Neural cell (in vitro differentiated cells): ENCODE data around the gene SKP1. TPM values are rescaled to one million over a fixed set of nuclear protein-coding genes. Genes with fewer than 3 reads are reported as not detected.

Experiments used
- H2AFZ ChIP-seq: fragments of 200-600, 300-800 bp; sonication (generic), shearing (Covaris generic); 2 replicates; pipeline ENCODE4 v1.6.0; 2014; ENCODE audit warnings: low read depth, mild to moderate bottlenecking, antibody characterized with exemption, low read length, moderate library complexity
- H3F3A ChIP-seq: fragments of 200-600 bp; shearing (Covaris generic); 2 replicates; pipeline ENCODE4 v1.6.1; 2016; ENCODE audit warnings: mild to moderate bottlenecking, moderate library complexity, mixed read lengths, antibody characterized with exemption, low read length; ENCODE audit not compliant: insufficient read depth, poor library complexity, severe bottlenecking
- H3K27ac ChIP-seq: fragments of 200-600, 300-800 bp; sonication (generic), shearing (Covaris generic); 2 replicates; pipeline ENCODE4 v1.5.1; 2014; ENCODE audit warnings: mild to moderate bottlenecking, low read length, moderate library complexity
- H3K27me3 ChIP-seq: fragments of 300-800, 200-600 bp; sonication (generic), shearing (Covaris generic); 2 replicates; pipeline ENCODE4 v1.6.0; 2014; ENCODE audit warnings: mild to moderate bottlenecking, low read depth, low read length, moderate library complexity; ENCODE audit not compliant: insufficient read depth
- H3K36me3 ChIP-seq: fragments of 300-800, 200-600 bp; sonication (generic), shearing (Covaris generic); 2 replicates; pipeline ENCODE4 v1.5.1; 2014; ENCODE audit warnings: mild to moderate bottlenecking, antibody characterized with exemption, low read length, moderate library complexity; ENCODE audit not compliant: insufficient read depth
- H3K4me2 ChIP-seq: fragments of 300-800, 200-600 bp; sonication (generic), shearing (Covaris generic); 2 replicates; pipeline ENCODE4 v1.6.0; 2014; ENCODE audit warnings: mild to moderate bottlenecking, low read length
- H3K4me3 ChIP-seq: fragments of 300-800, 200-600 bp; sonication (generic), shearing (Covaris generic); 2 replicates; pipeline ENCODE4 v1.5.1; 2014; ENCODE audit warnings: mild to moderate bottlenecking, low read length, moderate library complexity
- H3K79me2 ChIP-seq: fragments of 200-600 bp; shearing (Covaris generic); replicated peaks from 2 replicates; pipeline ENCODE4 v1.6.0; 2014; ENCODE audit warnings: mild to moderate bottlenecking, low read length, moderate library complexity; ENCODE audit not compliant: insufficient read depth
- H3K9ac ChIP-seq: fragments of 300-800, 200-600 bp; sonication (generic), shearing (Covaris generic); 2 replicates; pipeline ENCODE4 v1.6.1; 2016; ENCODE audit warnings: mild to moderate bottlenecking, low read length, mixed read lengths
- H3K9me2 ChIP-seq: fragments of 200-600 bp; shearing (Covaris generic); 2 replicates; pipeline ENCODE4 v1.6.1; 2016; ENCODE audit warnings: mild to moderate bottlenecking, low read length, mixed read lengths; ENCODE audit not compliant: insufficient read depth
- H3K9me3 ChIP-seq: fragments of 200-600, 300-800 bp; sonication (generic), shearing (Covaris generic); 2 replicates; pipeline ENCODE4 v1.6.1; 2016; ENCODE audit warnings: mild to moderate bottlenecking, mixed run types, low read length, moderate library complexity, mixed read lengths
- H4K20me1 ChIP-seq: fragments of 200-600 bp; shearing (Covaris generic); 2 replicates; pipeline ENCODE4 v1.6.1; 2016; ENCODE audit warnings: mild to moderate bottlenecking, mixed run types; ENCODE audit not compliant: insufficient read depth
- EP300 ChIP-seq: fragments of 450-650 bp; conservative IDR thresholded peaks from 2 replicates; pipeline ENCODE4 v1.6.1; 2014; ENCODE audit warnings: antibody characterized with exemption, mild to moderate bottlenecking, moderate library complexity; ENCODE audit not compliant: poor library complexity, severe bottlenecking
- EZH2 ChIP-seq: fragments of 200-600, 300-800 bp; shearing (Covaris generic), sonication (generic); IDR thresholded peaks from 2 replicates; pipeline ENCODE4 v1.6.1; 2014; ENCODE audit warnings: antibody characterized with exemption, low read length, borderline replicate concordance, mild to moderate bottlenecking; ENCODE audit not compliant: insufficient read depth, poor library complexity, severe bottlenecking
- MXI1 ChIP-seq: fragments of 450-650 bp; conservative IDR thresholded peaks from 2 replicates; pipeline ENCODE4 v1.6.1; 2014; ENCODE audit warnings: antibody characterized with exemption, mild to moderate bottlenecking; ENCODE audit not compliant: poor library complexity, severe bottlenecking
- POLR2AphosphoS5 ChIP-seq: IDR thresholded peaks from 2 replicates; pipeline ENCODE4 v1.6.1; 2012
- RAD21 ChIP-seq: fragments of 450-650 bp; conservative IDR thresholded peaks from 2 replicates; pipeline ENCODE4 v1.6.1; 2014; ENCODE audit warnings: antibody characterized with exemption, mild to moderate bottlenecking, moderate library complexity
- SMC3 ChIP-seq: fragments of 450-650 bp; conservative IDR thresholded peaks from 2 replicates; pipeline ENCODE4 v1.6.1; 2014; ENCODE audit warnings: antibody characterized with exemption, mild to moderate bottlenecking, moderate library complexity; ENCODE audit not compliant: poor library complexity
- TAF1 ChIP-seq: IDR thresholded peaks from 2 replicates; pipeline ENCODE4 v1.6.1; 2012; ENCODE audit warnings: low read depth
- polyA plus RNA-seq: library from polyadenylated mRNA; depleted of rRNA; stranded (reverse); fragments of >200 nt; gene quantifications from 2 replicates; pipeline ENCODE4 v1.2.3, GENCODE V29; 2014
- TF ChIP-seq, protein P1 (sequence below): fragments of 450-650 bp; IDR thresholded peaks from 2 replicates; pipeline ENCODE4 v1.5.1; 2014; ENCODE audit warnings: antibody characterized with exemption, mild to moderate bottlenecking, moderate library complexity; ENCODE audit not compliant: poor library complexity, severe bottlenecking
- TF ChIP-seq, protein P2 (sequence below): IDR thresholded peaks from 2 replicates; pipeline ENCODE4 v1.6.1; 2012; ENCODE audit warnings: borderline replicate concordance

The SKP1 gene
- polyA plus RNA-seq, 1 donor from 2014 or later: 1,492 TPM

DNA sequence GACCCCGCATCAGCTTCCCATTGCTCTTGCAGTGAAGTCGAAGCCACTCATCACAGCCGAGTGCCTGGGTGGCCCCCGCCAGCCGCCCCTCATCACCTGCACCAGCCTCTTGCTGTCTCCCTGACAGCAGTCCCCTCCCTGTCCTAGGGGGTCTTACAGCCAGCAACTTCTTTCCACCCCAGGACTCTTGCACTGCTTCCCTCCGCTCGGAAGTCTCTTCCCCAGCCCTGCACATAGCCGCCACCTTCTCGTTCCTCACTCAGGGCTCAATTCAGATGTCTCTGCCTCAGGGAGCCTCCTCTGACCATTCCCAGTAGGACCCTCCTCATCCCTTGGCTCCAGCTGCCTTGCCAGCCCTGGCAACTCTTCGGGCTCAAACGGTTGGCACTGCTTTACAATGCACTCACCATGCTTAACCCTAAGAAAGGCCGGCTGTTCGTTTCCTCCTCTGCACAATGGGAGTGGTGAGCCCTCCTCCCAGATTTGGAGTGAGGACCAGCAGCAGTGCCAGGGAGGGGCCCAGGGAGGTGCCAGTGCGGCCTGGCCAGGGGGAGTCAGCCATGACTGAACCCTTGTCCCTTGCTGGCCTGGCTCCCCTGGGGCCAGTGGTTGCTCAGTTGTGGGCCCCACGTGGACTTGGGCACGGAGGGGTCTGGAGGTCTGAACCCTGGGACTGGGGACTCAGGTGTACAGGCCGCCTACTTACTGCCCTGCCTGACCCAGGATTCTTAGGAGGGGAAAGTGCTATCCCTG, 56.2 kb downstream of the SKP1 start:
- Histone ChIP-seq H3K9ac (no peak overlapping the region), H3F3A (no peaks in the 10 kb centered on the region), H3K9me3 (no peaks in the 10 kb centered on the region), H3K27me3 (peaks cover 3% of the 10 kb centered on the region), H3K27ac (no peak overlapping the region), H4K20me1 (no peaks in the 10 kb centered on the region), H3K79me2 (no peaks in the 10 kb centered on the region), H3K4me2 (no peak overlapping the region), H3K36me3 (no peaks in the 10 kb centered on the region), H2AFZ (no peak overlapping the region), H3K4me3 (no peak overlapping the region), H3K9me2 (no peaks in the 10 kb centered on the region)
- TF ChIP-seq SMC3: no peak
- no peak for TF ChIP-seq EP300
- no peak for TF ChIP-seq EZH2
- no peak for TF ChIP-seq POLR2AphosphoS5
- no peak for TF ChIP-seq MXI1
- TF ChIP-seq RAD21: no peak
- TF ChIP-seq, protein P1, sequence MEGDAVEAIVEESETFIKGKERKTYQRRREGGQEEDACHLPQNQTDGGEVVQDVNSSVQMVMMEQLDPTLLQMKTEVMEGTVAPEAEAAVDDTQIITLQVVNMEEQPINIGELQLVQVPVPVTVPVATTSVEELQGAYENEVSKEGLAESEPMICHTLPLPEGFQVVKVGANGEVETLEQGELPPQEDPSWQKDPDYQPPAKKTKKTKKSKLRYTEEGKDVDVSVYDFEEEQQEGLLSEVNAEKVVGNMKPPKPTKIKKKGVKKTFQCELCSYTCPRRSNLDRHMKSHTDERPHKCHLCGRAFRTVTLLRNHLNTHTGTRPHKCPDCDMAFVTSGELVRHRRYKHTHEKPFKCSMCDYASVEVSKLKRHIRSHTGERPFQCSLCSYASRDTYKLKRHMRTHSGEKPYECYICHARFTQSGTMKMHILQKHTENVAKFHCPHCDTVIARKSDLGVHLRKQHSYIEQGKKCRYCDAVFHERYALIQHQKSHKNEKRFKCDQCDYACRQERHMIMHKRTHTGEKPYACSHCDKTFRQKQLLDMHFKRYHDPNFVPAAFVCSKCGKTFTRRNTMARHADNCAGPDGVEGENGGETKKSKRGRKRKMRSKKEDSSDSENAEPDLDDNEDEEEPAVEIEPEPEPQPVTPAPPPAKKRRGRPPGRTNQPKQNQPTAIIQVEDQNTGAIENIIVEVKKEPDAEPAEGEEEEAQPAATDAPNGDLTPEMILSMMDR: no peak
- no peak for TF ChIP-seq TAF1
- TF ChIP-seq, protein P2, sequence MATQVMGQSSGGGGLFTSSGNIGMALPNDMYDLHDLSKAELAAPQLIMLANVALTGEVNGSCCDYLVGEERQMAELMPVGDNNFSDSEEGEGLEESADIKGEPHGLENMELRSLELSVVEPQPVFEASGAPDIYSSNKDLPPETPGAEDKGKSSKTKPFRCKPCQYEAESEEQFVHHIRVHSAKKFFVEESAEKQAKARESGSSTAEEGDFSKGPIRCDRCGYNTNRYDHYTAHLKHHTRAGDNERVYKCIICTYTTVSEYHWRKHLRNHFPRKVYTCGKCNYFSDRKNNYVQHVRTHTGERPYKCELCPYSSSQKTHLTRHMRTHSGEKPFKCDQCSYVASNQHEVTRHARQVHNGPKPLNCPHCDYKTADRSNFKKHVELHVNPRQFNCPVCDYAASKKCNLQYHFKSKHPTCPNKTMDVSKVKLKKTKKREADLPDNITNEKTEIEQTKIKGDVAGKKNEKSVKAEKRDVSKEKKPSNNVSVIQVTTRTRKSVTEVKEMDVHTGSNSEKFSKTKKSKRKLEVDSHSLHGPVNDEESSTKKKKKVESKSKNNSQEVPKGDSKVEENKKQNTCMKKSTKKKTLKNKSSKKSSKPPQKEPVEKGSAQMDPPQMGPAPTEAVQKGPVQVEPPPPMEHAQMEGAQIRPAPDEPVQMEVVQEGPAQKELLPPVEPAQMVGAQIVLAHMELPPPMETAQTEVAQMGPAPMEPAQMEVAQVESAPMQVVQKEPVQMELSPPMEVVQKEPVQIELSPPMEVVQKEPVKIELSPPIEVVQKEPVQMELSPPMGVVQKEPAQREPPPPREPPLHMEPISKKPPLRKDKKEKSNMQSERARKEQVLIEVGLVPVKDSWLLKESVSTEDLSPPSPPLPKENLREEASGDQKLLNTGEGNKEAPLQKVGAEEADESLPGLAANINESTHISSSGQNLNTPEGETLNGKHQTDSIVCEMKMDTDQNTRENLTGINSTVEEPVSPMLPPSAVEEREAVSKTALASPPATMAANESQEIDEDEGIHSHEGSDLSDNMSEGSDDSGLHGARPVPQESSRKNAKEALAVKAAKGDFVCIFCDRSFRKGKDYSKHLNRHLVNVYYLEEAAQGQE: no peak

DNA sequence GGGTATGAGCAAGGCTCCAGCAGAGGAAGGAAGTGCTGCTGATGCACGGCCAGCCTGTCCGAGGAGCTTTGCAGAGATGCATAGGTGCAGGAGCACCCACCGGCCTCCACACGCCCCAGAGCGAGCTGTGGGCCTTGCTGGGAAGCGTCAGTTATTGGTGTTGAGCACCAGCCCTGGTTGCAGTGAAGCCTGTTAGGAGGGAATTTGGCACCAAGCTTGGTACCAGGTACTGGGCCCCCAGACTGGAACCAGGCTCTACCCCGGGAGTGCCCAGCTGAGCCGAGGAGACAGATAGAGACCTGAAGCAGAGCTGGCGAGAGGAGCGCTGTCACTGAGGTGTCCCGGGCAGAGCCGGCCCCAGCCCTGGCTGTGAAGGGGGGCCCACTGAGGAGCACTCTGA, 57.0 kb downstream of the SKP1 start:
- Histone ChIP-seq H3K9me3 (no peaks in the 10 kb centered on the region), H3K27me3 (peaks cover 8% of the 10 kb centered on the region), H3F3A (no peaks in the 10 kb centered on the region), H3K4me2 (no peak overlapping the region), H3K9me2 (no peaks in the 10 kb centered on the region), H3K36me3 (no peaks in the 10 kb centered on the region), H3K27ac (no peak overlapping the region), H3K4me3 (no peak overlapping the region), H4K20me1 (no peaks in the 10 kb centered on the region), H2AFZ (no peak overlapping the region), H3K79me2 (no peaks in the 10 kb centered on the region), H3K9ac (no peak overlapping the region)
- TF ChIP-seq, protein P2: no peak
- TF ChIP-seq EP300 (no peak), SMC3 (no peak), RAD21 (no peak), POLR2AphosphoS5 (no peak), EZH2 (no peak), MXI1 (no peak), TAF1 (no peak)
- TF ChIP-seq, protein P1: no peak
